Dedifferentiated amniotic fluid mesenchymal stem cell (primary cell): ENCODE results near the gene FANCL.
"Not testable (repeated sequence)": the region's sequence is repeated elsewhere in the genome, so short reads cannot be mapped to it uniquely, and the experiment has no call there.

ENCODE experiments used
- DNase-seq: peaks from one replicate; pipeline ENCODE4 v3.0.0-alpha.2; 2016; ENCODE audit errors: extremely low spot score

The FANCL gene

DNA sequence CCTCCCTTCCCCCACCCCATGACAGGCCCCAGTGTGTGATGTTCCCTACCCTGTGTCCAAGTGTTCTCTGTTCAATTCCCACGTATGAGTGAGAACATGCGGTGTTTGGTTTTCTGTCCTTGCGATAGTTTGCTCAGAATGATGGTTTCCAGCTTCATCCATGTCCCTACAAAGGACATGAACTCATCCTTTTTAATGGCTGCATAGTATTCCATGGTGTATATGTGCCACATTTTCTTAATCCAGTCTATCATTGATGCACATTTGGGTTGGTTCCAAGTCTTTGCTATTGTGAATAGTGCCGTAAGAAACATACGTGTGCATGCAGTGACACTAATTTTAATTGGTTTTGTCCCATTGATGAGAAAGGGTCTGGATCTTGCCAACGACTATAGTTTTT lies 95.4 kb downstream of the FANCL start:
- not testable (repeated sequence) for DNase-seq

DNA sequence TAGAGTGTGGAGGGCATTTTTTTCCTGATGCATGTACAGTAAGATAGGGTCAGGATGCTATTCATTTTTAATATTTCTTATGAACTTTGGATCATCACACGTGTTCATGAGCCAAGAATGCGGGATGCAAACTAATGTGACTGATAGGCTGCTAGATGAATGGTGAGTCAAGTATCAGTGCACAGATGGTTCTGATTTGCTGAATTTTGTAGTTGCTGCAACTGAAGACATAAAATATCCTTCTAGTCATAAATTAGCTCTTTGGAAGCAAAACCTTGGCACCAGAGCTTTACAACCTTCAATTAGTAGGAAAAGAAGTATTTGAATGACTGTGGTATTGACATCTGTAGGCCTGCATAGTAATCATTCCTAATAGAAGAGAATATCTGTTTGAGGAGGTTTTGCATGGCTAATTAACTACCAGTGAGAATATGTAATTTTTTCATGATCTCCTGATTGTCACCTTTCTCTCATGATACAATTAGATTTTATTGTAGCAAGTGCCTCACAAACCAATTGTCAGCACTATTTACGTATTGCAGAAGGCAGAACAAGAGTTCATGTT lies 100.5 kb downstream of the FANCL start:
- peak; percentile 27 for DNase-seq

DNA sequence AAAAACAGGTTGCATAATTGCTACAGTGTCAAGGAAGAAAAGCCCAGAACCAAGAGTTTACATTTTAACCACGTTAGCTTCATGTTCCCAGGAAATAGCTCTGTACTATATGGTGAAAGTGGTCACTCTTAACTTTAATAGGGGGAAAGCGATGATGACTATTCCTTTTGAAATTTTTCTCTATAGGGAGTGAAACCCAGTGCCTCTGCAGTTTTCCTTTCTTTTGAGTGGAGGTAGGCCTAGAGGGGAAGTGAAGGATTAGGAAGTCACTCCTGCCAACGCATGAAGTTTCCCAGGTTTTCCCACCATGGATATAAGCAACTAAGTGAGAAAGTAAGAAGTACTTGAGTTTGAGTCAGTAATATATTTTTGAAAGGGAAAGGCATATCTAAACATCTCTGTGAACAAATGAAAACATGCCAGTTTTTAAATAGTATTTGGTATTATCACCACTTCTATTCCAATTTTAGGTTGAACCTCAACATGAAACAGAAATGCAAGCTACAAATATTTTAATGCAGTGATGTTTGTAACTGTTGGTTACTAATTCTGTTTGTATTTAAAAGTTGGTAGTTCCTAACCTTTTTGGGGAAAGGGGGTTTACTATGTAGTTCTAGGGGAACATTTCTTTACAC lies 102.6 kb downstream of the FANCL start:
- DNase-seq, result no peak

DNA sequence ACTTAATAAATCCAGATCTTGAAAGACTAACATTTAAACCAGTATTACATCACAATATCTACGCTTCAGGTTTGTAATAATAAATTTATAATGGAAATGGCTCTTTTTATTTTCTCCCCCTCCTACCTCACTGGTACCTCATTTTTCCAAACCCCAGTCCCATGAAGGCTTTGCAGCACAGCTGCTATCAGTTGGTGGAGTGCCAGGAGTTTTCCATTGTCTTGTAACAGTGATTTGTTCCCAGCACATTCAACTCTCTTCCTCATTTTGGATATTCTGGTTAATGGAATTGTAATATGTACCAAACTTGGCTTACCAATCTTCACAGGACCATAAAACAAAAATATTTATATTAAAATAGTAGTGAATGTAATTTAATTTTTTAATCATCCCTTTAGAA lies 103.3 kb downstream of the FANCL start:
- DNase-seq, result no peak

DNA sequence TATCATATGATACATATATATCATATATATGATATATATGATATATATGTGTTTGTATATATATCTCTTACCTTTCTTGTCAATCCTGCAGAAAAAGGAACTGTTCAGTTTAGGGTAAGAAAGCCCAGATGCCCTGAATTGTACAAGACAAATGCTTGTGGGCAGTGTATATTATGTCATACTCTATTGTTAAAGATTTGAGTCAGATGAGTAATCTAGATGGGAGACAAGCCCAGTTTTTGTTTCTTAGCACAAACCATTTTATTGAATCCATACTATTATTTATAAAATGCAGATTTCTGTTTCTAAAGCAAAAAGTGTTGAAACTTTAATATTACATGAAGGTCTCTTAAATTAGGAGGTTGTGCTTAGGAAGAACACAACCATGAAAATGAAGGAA lies 103.9 kb downstream of the FANCL start:
- peak; percentile 59 for DNase-seq

DNA sequence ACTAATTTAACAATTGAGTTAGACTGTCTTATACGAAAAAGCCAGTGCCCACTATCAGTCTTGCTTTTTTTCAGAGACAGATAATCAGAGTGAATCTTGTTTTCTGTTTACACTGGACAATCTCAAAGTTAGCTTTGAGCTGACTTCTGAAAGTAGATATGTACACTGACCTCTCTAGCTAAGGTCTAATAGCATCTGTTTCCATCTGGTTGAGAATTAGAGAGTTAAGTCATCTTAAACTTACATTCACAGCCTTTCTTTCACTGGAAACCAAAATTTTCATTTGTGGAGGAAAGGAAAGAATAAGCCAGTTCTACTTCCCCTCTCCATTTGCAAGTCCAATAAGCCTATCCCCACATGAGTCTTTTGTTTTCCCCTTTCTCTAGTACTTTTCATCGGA lies 105.3 kb downstream of the FANCL start:
- peak; percentile 6 for DNase-seq

DNA sequence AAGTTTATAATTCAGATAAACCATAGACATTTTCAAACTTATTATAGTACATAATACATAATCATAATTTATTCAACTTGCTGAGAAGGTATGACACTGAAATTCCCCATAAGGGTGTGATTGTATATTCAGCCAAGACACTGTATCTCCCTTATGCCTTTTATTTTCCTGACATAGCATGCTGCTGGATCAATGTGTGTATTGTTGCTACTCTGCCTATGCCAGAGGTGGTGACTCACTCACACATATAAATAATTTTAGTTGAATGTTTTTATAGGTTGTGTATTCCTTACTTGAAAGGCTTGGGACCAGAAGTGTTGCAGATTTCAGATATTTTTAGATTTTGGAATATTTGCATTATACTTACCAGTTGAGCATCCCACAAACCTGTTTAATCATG lies 107.7 kb downstream of the FANCL start:
- no peak for DNase-seq

DNA sequence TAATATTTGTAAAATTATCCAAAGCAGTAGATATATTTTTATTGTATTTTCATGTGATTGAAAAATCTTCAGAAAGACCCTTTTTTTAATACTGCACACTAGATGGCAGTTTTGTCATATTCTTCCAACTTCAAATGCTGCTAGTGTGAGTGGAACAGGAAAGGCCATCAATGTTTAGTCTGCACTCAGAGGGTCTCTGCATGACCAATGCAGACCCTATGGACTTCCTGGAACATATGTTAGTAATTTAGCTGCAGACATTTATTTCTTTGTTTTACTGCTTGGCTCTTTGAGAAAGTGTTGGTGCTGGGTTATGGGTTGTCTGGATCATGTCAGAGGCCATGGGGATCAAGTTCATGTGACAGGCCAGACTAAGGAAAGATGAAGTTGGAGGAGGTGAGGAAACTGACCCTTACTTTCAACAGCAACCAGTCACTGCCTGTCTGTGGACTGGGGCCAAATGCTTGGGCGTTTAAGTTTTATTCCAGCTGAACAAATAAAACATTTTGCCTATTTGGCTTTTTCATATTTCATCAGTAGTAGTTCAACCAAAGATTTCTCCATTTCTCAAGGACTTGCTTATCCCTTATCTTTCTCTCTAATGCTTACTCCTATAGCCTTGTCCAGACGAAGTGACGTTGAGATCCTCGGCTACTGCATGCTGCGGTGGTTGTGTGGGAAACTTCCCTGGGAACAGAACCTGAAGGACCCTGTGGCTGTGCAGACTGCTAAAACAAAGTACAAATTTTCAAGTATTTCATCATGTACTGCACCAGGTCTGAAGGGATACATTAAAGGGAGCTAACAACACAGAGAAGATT lies 109.7 kb downstream of the FANCL start:
- peak; percentile 53 for DNase-seq

DNA sequence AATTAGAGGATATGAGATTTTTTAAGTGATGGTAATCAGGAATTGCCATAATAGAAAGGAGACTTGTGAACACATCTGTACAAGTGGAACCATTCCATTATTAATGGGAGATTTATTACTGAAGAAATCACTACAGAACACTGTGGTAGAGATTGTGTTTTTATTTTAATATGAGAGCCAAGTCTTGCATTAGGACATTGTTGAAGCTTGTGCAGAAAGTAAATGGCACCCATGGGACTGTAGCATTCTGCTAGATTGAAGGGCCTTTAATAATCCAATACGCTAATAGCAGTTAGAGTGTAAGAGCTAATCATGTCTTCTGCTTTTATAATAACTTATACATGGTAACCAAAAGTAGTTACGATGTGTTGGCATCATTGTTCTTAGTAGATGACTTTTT lies 110.9 kb downstream of the FANCL start:
- no peak for DNase-seq

DNA sequence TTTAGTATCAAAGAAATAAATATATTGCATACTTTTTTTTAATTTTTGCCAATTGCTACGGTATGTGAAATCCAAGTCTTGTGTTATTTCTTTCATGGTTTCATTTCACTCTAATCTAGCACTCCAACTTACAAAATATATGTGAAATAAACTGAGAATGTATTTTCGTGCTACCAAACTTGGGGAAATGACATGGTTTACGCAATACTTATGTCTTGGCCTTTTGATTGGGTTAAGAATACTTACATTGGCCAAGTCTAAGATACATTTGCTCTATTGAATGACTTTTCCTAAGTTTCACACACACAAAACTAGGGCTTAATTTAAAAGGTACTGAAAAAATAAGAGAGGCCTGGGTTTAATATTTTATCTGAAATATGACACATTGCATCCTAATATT lies 114.0 kb downstream of the FANCL start:
- DNase-seq, result no peak

DNA sequence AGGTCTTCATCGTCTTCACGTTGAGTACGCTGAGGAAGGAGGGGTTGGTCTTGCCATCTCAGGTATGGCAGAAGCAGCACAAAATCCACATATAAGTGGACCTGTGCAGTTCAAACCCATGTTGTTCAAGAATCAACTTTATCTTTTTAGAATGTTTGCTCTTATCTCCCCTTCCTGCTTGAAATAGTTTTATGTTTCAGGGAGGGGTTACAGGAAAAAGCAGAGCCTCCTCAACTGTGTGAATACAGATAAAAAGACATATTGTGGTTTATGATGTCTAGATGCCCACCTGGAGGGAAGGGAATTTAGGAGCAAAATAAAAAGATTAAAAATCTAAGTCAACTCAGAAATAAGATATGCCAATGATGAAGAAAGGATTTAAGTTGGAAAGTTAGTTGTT lies 118.6 kb downstream of the FANCL start:
- DNase-seq, result no peak

DNA sequence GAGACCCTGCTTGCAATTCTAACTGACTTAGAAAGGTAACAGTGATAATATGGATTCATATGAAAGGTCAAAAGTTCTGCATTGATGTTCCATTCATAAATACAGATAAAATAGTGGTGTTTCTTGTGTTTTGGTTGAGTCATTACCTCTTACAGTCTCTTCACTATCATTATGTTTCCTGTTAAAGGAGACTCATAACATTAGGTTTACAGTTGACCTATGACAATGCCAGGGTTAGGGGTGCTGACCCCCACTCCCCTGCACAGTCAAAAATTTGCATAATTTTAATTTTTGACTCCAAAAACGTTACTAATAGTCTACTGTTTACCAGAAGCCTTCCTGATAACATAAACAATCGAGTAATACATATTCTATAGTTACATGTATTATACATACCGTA lies 119.1 kb downstream of the FANCL start:
- DNase-seq, result no peak

DNA sequence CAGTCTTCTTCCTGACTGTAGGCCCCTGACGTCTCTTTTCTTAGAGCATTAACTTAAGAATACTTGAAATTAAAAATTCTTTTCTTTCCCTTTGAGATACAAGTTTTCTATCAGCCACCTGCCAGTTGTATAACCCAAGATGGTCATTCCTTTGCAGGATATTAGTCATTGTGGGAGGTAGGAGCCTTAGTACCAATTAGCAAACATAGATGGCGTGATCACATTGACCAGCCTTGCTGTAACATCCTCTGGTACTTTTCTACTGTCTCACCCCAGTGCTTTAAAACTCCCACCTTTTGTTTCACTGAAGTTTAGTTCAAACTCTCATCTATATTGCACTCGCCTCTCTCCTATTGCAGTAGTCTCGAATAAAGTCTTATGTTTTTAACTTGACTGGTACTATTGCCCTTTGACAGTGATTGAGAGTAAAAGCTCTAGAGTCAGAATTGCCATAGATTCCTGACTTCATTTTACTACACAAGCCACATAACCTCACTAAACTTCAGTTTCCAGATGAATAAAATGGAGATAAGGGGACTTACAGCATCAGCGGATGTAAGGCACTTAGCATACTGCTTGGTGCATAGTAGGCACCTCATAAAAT lies 120.4 kb downstream of the FANCL start:
- no peak for DNase-seq

DNA sequence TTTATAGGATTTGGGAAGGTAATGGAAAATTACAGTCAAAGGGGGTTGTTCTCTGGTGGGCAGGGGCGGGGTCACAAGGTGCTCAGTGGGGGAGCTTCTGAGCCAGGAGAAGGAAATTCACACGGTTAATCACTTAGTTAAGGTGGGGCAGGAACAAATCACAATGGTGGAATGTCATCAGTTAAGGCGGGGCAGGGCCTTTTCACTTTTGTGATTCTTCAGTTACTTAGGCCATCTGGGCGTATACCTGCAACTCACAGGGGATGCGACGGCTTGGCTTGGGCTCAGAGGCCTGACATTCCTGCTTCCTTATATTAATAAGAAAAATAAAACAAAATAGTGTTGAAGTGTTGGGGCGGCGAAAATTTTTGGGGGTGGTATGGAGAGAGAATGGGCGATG lies 127.6 kb downstream of the FANCL start:
- not testable (repeated sequence) for DNase-seq

DNA sequence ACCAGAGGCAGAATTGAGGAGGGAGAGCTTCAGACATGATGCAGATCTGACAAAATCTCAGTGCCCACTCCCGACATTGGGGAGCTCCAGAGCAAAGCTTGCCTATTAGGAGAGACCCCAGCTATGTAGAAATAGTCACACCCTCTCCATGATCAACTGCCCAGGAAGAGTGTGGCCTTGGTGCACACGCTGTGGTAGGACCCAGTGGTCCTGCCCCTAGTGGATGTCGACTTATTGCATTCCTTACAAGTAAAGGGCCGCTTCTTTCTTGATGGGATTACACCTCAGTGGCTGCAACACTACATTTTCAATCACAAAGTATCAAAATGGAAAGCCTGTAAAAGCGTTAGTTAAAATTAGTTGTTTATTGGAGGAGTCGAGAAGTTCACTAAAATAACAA lies 130.4 kb downstream of the FANCL start:
- no peak for DNase-seq

DNA sequence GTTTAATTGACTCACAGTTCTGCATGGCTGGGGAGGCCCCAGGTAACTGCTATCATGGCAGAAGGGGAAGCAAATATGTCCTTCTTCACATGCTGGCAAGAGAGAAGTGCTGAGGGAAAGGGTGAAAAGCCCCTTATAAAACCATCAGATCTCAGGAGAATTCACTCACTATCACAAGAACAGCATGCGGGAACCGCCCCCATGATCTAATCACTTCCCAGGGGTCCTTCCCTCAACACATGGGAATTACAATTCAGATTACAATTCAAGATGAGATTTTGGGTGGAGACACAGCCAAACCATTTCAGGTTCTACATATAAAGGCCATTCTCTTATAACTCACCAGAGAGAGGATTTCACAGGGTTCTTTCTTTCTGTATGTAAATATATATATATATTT lies 131.6 kb downstream of the FANCL start:
- no peak for DNase-seq
